ENCODE results near the gene CYP4F12. TPM values are rescaled to one million over a fixed set of nuclear protein-coding genes. Genes with fewer than 3 reads are reported as not detected.

CYP4F12 gene
- total RNA-seq (2014; rRNA removed; shearing (Covaris generic)) = 1.3 and 1.6 TPM in 2 replicates

GRCh38 chr19:15672580-15673175 lies at the start of gene CYP4F12:
Gene CYP4F12 (plus strand): TSS chr19:15673087. CDS start chr19:15673530, 443 bp downstream.
- DNase-seq (ENCODE audit: low spot score) = peak; percentile 80

GRCh38 chr19:15623711-15624318 lies 49.1 kb upstream of the CYP4F12 start:
- DNase-seq (ENCODE audit: low spot score) = no peak

GRCh38 chr19:15628236-15629002 lies 44.5 kb upstream of the CYP4F12 start:
- DNase-seq (ENCODE audit: low spot score) = no peak

GRCh38 chr19:15629003-15629880 lies 43.6 kb upstream of the CYP4F12 start:
- DNase-seq (ENCODE audit: low spot score) = peak; percentile 57

- peak; percentile 19 for DNase-seq (ENCODE audit: low spot score)
Observed at GRCh38 chr19:15631817-15632216, 41.1 kb upstream of the CYP4F12 start.

GRCh38 chr19:15633082-15633835 lies 39.6 kb upstream of the CYP4F12 start:
- no peak for DNase-seq (ENCODE audit: low spot score)

GRCh38 chr19:15634105-15634504 lies 38.8 kb upstream of the CYP4F12 start:
- no peak for DNase-seq (ENCODE audit: low spot score)

- DNase-seq (ENCODE audit: low spot score) = no peak
Observed at GRCh38 chr19:15635016-15635805, 37.7 kb upstream of the CYP4F12 start.

GRCh38 chr19:15636026-15636425 lies 36.9 kb upstream of the CYP4F12 start:
- no peak for DNase-seq (ENCODE audit: low spot score)

- DNase-seq (ENCODE audit: low spot score) = no peak
Observed at GRCh38 chr19:15639596-15639995, 33.3 kb upstream of the CYP4F12 start.

- DNase-seq (ENCODE audit: low spot score) = peak; percentile 91
Observed at GRCh38 chr19:15640294-15640903, 32.5 kb upstream of the CYP4F12 start, which contains the start of gene CYP4F3. Gene CYP4F3 (plus strand): TSS chr19:15640897. CDS start chr19:15641416, 519 bp downstream.

- DNase-seq (ENCODE audit: low spot score) = no peak
Observed at GRCh38 chr19:15640904-15641597, 31.8 kb upstream of the CYP4F12 start.

GRCh38 chr19:15641901-15642491 lies 30.9 kb upstream of the CYP4F12 start:
- no peak for DNase-seq (ENCODE audit: low spot score)

GRCh38 chr19:15642807-15643206 lies 30.1 kb upstream of the CYP4F12 start:
- no peak for DNase-seq (ENCODE audit: low spot score)

GRCh38 chr19:15643387-15643786 lies 29.5 kb upstream of the CYP4F12 start:
- DNase-seq (ENCODE audit: low spot score) = no peak

GRCh38 chr19:15644066-15644741 lies 28.7 kb upstream of the CYP4F12 start:
- DNase-seq (ENCODE audit: low spot score) = no peak

GRCh38 chr19:15644816-15645215 lies 28.1 kb upstream of the CYP4F12 start:
- DNase-seq (ENCODE audit: low spot score) = no peak

GRCh38 chr19:15649526-15649925 lies 23.4 kb upstream of the CYP4F12 start:
- DNase-seq (ENCODE audit: low spot score) = no peak
